GM21515 (cell line): ENCODE data around the gene NDUFS3.
"Not testable (repeated sequence)": the region's sequence is repeated elsewhere in the genome, so short reads cannot be mapped to it uniquely, and the experiment has no call there.

Experiments
- ATAC-seq: cut with Tn5 transposase; IDR thresholded peaks from one replicate; pipeline ENCODE4 v1.9.1; 2021; ENCODE audit not compliant: unreplicated experiment

NDUFS3 gene

DNA sequence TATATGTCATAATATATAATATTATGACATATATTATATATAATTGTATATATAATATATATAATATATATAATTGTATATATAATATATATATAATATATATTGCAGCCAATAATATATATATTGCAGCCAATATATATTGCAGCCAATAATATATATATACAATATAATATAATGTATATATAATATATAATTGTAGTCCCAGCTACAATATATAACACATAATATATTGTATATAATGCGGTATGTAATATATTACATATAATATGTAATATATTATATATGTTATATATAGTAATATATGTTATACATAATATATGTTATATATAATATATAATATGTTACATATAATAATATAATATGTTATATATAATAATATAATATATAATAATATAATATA, 20.2 kb upstream of the NDUFS3 start:
- ATAC-seq = no peak

DNA sequence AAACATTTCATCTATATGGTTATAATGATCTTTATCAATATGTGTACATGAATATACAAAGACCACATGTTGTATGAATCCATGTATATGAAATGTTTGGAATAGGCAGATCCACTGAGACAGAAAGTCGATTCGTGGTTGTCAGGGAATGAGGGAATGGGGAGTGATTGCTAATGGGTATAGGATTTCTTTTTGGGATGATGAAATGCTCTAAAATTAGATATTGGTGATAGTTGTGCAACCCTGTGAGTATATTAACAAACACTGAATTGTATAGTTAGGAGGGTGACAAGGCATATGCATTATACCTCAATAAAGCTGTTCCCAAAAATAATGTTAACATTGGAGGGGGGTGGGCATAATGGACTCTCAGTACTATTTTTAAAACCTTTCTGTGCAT, 18.4 kb upstream of the NDUFS3 start:
- ATAC-seq = no peak

DNA sequence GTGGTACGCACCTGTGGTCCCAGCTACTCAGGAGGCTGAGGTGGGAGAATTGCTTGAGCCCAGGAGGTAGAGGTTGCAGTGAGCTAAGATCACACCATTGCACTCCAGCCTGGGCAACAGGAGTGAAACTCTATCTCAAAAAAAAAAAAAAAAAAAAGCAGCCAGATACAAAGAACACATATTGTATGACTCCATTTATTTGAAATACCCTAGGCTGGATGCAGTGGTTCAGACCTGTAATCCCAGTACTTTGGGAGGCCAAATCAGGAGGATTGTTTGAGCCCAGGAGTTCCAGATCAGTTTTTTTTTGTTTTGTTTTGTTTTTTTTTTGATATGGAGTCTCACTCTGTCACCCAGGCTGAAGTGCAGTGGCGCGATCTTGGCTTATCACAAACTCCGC, 16.5 kb upstream of the NDUFS3 start:
- ATAC-seq = not testable (repeated sequence)

DNA sequence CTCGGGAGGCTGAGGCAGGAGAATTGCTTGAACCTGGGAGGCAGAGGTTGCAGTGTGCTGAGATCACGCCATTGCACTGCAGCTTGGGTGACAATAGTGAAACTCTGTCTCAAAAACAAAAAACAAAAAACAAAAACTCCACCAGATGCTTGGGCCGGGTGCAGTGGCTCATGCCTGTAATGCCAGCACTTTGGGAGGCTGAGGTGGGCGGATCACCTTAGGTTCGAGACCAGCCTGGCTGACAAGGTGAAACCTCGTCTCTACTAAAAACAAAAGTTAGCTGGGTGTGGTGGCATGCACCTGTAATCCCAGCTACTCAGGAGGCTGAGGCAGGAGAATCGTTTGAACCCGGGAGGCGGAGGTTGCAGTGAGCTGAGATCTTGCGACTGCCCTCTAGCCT, 14.5 kb upstream of the NDUFS3 start:
- not testable (repeated sequence) for ATAC-seq

DNA sequence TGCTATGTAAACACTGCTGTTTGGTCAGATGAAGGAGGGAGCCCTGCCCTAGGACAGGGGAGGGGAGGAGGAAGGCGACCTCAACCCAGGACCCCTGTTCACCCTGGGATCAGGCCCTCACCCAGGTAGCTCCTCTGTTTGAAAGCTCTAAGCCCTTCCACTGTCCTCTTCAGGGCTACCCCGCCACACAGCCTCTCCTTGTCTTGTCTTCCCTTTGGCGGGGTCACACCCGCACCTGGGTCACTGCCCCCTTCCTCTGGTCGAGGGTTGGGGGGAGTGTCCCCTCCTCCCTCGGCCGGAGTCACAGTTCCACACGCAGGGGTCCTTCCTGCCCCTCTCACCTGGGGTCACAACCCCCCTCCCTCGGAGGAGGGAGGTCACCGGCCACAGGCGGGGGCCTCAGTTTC, 13.9 kb upstream of the NDUFS3 start:
- no peak for ATAC-seq

DNA sequence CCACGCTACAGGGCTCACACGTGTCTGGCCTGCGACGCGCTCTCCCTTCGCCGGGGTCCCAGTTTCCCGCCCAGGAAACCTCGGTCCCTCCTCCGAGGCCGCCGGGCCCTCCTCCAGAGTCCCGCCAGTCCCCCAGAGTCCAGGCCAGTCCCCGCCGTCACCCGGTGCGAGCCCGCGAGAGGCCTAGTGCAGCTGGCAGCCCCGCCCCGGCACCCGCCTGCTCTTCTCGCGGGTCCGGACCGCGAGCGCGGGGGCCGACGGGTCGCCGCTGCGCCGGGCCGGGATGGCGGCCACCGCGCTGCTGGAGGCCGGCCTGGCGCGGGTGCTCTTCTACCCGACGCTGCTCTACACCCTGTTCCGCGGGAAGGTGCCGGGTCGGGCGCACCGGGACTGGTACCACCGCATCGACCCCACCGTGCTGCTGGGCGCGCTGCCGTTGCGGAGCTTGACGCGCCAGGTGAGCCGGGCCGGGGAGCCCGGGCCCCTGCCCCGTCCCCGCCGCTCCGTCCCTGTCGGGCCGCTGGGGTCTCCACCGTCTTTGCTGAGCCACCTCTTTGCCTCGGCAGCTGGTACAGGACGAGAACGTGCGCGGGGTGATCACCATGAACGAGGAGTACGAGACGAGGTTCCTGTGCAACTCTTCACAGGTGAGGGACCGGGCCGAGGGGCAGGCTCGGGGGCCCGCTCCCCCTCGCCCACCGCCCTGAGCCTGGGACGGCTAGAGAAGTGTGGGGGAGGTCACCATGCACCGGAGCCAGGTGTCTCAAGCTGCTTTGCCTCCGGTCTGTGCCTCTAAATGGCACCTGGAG, 13.3 kb upstream of the NDUFS3 start, which contains the start of gene PTPMT1:
Gene PTPMT1, plus strand, starts transcription at position 260 of the 809 bp plus-strand sequence. Its CDS starts 24 bp downstream, at position 284.
- peak; percentile 82 for ATAC-seq

DNA sequence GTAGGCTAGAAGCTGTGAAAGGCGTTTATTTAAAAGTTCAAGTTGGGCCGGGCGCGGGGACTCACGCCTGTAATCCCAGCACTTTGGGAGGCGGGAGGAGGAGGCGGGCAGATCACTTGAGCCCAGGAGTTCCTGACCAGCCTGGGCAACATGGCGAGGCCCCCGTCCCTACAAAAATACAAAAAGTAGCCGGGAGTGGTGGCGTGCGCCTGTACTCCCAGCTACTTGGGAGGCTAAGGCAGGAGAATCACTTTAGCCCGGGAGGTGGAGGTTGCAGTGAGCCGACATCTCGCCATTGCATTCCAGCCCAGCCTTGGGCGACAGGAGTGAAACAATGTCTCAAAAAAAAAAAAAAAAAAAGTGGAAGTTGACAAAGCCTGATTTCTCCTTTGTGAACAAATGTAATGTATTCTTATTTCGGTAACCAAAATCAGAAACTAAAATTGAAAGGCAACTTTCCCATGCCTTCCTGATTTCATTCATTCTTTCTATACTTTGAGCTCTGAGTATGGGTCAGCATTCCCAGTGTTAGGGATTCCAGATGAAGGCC, 12.7 kb upstream of the NDUFS3 start:
- ATAC-seq = no peak

DNA sequence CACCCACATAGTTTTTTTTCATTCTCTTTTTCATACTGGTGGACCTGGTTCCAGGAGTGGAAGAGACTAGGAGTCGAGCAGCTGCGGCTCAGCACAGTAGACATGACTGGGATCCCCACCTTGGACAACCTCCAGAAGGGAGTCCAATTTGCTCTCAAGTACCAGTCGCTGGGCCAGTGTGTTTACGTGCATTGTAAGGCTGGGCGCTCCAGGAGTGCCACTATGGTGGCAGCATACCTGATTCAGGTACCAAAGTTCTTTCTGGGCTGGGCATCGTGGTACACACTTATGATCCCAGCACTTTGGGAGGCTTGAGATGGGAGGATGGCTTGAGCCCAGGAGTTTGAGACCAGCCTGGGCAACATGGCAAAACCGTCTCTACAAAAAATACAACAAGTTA, 9.2 kb upstream of the NDUFS3 start:
- no peak for ATAC-seq

DNA sequence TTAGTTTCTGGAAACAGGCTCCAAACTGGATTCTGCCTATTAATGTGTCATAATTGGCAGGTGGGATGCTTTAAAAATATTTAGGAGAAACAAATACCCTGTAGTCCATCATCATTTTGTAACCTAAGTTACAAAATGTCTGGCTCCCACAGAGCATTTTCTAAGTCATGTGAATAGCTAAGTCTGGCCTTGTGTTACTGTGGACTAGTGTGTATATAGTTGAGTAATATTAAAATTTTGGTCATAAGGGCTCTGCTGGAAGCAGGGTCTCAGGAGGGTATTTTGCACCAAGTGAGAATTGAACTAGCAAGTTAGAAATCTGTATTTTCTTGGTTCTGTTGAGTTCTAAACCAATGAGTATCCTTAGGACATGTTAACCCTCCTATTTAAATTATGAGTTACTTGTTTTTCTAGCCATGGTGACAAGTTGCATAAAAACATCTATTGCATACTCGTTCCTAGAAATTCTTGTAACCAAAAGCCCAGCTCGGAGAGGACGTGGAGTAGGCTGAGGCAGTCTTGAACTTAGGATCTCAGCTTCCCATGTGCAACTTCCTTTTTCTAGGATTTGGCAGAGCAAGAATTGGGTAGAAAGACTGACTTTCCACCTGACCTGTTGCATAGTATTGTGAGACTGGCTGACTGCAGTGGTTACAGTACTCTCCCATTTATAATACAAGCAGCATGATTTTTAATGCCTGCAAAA, 8.1 kb upstream of the NDUFS3 start:
- no peak for ATAC-seq

DNA sequence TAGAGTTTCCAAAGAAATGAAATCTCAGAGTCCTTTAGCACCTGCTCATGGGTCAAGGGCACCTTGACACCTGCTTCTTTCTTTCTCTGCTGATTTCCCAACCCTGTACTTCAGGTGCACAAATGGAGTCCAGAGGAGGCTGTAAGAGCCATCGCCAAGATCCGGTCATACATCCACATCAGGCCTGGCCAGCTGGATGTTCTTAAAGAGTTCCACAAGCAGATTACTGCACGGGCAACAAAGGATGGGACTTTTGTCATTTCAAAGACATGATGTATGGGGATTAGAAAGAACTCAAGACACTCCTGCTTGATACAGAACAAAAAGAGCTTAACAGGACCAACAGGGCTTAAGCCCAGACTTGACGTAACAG, 7.5 kb upstream of the NDUFS3 start:
- no peak for ATAC-seq

DNA sequence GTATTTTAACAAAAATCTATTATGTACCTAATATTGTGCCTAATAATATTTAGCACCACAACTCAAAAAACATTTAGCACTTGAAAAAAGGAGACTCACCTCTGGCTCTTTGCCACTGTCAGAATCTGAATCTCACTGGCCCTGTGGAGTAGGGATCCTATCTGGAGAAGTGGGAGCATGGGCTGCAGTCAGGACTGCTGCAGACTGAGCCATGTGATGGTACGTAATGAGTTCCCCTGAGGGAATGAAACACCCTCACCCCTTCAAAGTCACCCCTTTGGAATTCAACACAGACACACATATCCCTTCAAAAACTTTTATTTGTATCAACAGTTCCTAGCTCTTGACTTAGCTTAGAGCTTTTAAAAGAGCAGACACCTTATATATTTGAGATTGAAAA, 7.0 kb upstream of the NDUFS3 start:
- ATAC-seq = no peak

DNA sequence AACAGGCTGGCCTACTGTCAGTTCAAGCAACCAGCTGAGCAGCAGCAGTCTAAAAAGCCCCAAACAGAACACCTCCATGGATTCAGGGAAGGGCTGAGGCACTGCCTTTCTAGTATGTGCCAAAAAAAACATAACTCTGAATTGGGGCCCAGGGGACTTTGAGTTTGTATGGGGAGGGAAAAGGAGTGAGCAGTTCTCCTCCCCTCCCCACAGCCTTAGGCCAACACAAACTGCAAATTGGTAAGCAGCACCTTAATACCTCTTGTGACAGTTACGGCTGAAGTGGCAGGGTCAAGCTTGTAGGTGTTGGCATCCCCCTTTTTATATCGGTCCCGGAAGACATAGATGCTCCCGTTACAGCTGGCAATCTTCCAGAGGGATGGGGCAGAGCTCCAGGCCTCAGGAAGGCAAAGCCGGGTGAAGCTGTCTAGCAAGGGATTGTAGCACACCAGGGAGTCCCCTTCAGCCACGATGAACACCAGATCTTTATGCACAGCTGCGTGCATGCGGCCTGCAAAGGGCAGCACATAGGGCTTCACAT, 6.1 kb upstream of the NDUFS3 start:
- no peak for ATAC-seq

DNA sequence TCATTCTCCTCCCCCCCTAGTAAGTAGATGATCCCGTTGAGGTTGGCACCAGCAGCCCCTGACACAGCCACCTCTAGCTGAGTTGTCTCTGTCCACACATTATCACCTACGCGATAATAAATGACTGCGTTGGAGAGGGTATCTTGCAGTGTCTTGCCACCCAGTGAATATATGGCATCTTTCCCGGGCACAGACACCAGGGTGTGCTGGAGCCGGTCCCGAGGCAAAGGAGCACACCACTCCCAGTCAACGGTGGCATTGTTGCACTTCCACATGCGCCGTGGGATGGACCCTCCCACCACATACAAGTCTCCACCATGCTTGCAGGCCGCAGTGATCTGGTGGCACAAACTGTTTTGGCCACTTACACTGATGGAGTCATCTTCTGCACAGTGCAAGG, 5.6 kb upstream of the NDUFS3 start:
- ATAC-seq = no peak

DNA sequence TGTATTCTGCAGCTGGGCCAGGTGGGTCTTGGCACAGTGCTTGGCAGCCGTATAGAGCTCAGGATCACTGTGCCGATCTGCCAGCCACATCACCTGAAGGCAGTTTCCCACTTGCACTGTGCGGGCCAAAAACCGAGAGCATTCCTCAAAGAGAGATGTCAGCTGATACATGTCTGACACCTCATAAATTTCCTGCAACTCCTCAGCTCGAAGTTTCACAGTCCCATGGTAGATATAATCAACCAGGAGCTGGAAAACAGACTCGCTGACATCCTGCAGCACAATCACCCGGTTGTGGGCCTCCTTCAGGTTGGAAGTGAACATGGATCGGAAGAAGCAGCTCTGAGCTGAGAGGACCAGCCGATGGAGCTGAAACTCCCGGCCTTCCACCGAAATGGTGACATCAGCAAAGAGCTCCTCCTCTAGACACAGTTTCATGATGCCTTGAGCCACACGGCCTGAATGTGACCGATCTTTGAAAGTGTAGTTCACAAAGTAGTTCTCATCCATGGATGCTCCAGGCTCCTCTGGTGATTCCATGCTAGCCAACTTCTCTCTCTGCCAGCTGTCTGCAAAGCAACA, 1.3 kb upstream of the NDUFS3 start:
- no peak for ATAC-seq

DNA sequence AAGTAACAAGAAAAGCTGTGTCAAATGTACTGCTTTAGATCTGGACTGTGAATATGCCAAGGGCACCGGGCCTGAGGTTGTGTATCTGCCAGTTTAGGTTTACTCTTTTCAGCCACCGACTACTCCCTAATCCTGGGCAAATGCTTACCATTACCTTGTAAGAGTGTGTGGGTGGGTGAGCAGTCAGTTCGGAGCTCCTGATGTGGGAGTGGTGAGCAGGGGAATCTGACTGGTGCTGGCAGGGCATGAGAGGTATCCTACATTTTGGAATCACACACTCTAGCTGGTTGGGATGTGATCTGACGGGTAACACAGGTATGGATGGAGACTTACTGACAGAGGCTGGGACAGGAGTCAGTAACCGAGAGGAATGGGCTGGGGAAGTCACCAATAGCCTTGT, 5.0 kb downstream of the NDUFS3 start:
- no peak for ATAC-seq

DNA sequence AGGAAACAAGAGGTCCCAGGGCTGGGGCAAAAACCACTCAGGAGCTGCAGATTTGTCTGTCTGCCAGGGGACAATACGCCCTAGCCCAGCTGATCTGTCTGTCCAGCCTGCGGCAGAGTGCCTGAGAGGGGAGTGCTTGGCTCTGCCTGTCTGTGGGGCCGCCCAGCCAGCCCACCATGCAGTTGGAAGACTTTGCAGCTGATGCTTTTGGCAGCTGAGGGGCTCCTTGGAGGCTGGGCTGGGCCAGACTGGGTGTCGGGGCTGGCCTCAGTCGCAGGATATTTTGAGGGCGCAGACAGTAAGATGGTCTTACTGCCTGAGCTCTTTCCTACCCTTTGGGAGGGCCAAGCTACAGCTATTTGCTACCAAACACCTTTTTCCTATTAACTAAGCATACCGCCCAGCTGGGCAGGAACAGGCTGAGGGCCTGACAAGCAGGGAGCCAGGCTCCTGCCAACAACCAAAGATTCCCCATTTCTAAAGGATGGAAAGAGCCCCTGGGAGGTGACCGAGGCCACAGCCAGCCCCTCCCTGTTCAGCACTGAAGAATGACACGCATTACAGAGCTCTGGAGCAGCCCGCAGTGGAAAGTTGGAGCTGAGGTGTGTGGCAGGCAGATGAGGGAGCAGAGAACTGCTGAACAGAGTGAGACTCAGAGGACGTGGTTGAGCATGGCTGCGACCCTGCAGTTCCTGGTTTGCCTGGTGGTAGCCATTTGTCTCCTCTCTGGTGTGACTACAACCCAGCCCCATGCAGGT, 7.4 kb downstream of the NDUFS3 start, which contains the start of gene FAM180B:
Gene FAM180B, plus strand, starts transcription at position 581 of the 758 bp plus-strand sequence. Its CDS starts 91 bp downstream, at position 672.
- ATAC-seq = no peak

DNA sequence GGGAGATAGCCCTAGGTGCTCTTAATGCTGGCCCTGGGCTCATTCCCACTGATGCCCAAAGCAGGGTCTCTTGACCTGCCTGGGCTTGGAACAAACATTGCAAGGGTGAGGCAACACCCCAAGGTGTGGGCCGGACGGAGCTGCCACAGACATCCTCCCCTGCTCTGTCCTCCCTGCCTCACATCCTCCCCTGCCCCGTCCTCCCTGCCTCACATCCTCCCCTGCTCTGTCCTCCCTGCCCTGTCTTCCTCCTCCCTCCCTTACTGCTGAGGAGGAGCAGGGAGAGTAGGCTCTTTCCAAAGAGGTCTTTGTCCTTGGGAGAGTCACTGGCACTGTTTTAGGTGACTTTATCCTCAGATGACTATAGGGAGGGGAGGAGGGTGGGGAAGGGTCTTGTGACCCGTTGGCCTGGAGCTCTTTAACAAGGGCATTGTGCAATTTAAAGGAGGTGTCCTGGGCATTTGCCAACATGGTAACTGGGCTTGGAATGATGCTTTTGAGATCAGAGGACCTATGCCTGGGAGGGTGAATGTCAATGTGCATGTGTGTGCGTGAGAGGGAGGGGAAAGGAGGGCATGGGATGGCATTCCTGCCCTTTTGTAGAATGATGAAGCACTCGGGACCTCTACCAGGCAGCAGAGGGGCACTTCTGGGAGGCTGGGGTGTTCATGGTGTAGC, 8.3 kb downstream of the NDUFS3 start:
- ATAC-seq = no peak

DNA sequence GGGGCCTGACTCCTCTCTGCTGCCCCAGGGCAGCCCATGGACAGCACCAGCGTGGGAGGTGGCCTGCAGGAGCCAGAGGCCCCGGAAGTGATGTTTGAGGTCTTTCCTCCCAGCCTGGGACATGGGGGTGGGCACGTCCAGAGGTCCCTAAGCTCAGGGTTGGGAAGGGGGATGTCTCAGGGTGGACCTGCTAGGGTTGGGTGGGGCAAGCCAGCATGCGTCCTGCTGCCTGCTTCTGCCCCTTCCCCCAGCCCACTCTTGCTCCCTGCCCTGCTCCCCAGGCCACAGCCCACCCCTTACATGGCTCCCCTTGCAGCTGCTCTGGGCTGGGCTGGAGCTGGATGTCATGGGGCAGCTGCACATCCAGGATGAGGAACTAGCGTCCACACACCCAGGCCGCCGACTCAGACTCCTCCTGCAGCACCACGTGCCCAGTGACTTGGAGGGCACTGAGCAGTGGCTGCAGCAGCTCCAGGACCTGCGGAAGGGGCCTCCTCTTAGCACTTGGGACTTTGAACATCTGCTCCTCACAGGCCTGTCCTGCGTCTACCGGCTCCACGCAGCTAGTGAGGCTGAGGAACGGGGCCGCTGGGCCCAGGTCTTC, 9.0 kb downstream of the NDUFS3 start:
- no peak for ATAC-seq

DNA sequence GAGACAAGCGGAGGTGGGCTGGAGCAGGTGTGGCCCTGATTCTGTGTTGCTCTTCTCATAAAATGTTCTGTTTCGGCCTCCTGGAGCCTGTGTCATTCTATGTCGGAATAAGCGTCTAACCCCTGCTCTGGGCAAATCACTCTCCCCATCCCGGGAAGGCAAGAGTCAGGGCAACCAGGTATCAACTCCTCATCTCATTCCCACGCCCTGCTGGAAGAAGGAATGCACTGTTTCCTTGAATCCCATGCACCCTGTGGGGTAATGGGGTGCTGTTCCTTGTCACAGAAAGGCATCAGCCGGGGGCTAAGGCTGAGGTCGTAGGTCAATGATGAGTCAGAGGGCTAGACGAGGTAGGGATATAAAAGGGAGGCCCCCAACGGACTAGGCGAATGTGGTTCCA, 10.2 kb downstream of the NDUFS3 start:
- ATAC-seq = no peak

DNA sequence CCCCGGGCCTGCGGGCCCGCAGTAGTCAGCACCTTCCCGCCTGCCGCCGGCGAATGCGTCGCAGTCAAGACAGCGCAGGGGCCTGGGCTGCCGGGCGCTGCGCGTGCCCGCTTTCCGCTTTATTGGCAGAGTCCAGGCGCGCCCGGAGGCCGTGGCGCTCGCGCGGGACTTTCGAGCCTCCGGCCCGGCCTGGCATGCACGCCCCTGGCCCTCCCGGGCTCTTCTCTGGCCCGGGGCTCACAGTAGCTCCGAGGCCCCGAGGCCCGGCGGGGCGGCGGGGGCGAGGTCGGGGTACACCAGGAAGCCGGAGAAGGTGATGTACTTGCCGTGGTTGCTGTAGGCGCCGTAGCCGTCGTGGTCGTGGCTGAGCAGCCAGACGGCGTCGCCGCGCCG, 10.7 kb downstream of the NDUFS3 start:
- ATAC-seq = no peak
